Islet precursor cell (in vitro differentiated cells): ENCODE data around the gene NAB1.
"Not testable (repeated sequence)": the region's sequence is repeated elsewhere in the genome, so short reads cannot be mapped to it uniquely, and the experiment has no call there.

ENCODE experiments used
- DNase-seq: peaks from one replicate; pipeline ENCODE4 v3.0.0-alpha.2; 2018

The NAB1 gene

DNA sequence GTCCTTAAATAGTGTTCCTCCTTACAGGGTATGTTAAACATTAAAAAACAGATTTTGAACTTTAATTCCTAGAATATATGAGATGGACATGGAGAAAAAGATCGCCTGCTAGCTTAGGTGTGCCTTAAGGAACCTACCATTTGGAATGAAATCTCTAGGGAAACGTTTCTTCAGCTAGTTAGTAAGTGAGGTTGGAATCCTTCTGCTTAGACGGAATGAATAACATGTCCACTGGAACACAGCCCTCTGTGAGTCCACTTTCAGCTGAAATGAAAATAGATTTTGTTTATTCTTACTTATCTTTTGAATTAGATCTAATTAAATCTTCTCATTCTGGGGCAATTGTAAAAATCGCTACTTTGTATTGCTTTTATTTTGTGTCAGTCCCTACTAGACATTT is 28.4 kb downstream of the NAB1 start:
- DNase-seq = no peak

DNA sequence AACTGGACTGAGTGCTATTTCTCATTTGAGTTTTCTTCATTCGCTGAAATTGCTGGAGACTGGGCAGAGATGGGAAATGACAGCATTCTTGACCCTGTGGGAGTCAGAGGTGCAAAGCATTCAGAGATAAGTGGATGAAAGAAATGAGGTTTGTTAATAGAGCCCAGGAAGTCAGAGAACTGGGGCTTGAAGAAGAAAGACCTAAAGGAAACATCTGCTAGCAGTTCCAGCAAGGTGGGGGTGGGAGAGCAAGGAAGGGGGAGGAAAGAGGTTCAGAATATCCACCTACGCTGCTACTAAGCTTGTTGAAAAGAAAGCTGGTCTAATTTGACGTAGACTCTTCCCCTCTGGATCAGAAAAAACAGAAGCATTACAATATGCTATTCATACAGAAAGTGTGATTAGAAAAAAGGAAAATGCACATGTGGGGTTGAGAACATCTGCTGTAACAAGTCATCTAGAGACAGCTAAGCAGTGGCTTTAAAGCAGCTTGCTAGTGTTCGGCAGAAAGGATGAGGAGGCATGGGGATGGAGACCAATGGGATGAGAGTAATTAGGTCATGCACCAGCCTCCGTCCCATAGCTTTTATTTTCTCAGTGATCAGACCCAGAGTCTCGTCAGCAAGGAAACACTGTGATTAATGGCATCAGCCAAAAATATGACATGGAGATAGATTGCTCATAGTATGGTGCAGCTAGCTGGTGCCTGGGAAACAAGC is 29.7 kb downstream of the NAB1 start:
- DNase-seq = no peak

DNA sequence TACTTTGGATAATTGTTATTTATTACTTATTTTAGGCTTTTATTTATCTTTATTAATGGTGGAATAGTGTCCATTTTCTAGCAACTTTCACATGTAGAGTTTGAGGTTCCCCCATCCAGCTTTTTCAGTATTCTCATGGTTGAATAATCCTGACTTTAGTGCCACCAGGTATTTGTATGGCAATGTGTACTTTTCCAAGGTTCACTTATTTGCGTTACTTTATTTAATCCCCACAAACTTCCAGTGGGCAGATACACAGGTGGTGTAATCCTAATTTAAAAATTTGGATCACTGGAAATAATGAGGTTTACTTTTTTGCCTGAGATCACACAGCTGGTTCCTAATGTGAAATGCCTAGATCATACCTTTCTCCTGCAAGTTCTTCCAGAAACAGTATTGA is 30.5 kb downstream of the NAB1 start:
- DNase-seq = no peak

DNA sequence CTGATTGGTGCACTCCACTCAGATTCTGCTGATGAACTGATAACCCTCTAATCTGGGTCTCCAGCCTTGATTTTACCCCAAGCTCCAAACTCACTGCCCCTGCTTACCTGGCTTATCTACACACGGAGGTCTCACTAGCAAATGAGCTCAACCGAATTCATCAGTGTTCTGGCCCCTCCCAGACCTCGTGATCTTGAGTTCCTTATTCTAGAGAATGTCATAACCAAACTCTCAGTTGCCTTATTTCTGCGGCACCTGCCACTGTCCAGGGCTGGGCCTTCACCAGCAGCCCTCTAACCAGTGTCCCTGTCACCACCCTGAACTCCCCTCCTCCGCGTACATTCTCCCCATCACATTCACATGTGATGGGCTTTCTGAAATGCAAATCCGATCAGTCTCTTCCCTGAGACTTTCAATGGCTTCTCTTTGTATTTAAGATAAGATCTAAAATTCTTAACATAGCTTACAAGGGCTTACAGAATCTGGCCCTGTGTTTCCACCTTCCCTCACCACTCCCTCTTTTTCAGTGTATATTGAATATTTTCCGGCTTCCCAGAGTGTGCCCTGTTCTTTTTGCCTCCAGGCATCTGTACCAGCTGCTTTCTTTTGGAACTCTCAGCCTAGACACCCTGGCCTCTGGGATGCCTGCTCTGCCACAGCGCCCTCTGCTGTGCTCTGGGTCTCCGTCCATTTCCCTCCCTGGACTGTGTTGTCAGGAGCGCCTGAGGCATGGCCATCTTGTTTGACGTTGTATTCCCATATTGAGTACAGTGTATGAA is 31.1 kb downstream of the NAB1 start:
- peak; percentile 97 for DNase-seq

DNA sequence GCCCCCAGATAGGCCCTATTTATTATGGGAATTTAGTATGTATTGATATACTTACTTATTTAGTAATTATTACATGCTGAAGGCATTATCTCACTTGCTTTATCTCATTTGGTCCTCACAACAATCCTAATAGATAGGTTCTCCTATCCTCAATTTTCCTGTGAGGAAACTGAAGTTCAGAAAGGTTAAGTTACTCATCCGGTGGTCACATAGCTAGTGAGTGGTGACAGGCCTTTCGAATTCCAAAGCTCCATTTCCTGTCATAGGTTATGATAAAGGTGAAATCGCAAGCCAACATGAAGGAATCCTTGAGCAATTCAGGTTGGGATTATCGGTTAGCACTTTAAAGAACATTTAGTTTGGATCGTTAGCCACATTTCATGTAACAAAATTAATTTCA is 33.3 kb downstream of the NAB1 start:
- DNase-seq = no peak

DNA sequence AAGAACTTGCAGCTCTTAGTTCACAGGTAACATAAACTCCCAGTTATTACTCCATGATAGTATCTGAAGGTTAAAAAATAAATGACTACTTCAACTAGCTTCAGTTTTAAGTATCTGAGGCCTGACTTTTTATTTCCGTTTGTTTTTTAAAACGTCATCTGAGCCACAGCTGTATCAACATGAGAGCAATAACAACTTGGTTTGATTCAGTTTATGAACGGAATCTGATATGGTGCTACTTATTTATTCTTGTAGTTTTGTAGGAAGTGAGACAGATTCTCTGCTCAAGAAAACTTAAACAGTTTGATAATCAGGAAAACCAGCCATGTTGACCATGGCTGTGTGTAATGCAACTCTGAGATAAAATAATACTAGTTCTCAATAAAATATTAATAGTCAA is 34.9 kb downstream of the NAB1 start:
- no peak for DNase-seq

DNA sequence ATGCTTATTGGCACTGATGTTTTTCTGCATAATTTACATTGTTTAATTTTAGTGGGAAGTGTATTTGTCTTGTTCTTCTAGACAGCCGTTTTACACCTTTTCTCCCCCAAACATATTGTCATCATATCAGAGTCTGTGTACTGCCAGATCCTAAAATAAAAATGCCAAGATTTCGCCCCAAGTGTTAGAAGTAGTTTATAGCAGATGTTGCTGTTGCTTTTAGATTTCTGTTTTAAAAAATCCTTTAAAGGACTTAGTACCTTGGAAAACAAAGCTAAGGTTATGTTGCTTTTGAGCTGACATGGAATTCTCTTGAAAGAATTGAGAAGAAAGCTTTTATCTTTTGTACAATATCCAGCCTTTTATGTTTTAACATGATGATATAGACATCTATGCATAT is 36.0 kb downstream of the NAB1 start:
- DNase-seq = no peak

DNA sequence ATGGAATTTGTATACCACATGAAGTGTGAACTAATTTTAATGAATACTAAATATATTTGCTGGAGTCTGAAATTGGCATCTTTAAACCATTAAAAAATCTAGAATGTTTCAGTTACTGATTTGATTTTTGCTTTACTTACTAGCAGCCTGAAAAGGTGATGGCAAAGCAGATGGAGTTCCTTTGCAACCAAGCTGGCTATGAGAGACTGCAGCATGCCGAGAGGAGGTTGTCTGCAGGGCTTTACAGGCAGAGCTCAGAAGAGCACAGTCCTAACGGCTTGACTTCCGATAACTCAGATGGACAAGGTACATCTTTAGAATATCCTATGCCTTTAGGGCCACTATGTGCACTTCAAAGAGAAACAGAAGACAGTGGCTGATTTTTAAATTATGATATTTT is 36.5 kb downstream of the NAB1 start:
- DNase-seq = no peak

DNA sequence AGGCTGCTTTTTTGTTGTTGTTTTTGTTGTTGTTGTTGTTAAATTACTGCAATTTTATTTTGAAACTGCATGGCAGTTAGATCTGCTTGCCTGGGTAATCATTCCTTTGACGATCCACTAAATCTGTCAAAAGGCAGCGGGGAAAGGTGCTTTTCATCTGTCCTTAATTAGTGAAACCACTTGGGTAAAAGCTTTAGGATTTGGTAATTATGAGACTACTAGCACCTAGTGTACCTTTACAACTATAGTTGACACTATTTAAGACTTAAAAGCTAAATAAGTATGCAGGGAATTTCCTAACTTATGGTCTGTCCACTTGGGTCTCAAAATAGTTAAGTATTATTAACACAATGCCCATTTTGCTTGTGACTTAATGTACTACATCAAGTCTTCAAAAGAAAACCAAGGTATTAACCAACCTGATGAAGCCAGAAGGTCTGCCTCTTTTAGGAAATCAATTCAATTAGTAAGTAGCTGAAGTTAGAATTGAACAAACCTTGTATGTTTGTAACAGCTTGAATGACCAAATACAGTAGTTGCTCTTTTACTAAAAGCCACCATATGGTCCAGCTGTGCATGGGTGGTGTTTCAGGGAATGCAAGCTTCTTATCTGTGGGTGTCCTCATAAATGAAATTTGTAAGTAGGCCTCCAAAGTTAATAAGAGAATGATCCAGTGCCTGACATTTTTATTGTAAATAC is 44.8 kb downstream of the NAB1 start:
- no peak for DNase-seq

DNA sequence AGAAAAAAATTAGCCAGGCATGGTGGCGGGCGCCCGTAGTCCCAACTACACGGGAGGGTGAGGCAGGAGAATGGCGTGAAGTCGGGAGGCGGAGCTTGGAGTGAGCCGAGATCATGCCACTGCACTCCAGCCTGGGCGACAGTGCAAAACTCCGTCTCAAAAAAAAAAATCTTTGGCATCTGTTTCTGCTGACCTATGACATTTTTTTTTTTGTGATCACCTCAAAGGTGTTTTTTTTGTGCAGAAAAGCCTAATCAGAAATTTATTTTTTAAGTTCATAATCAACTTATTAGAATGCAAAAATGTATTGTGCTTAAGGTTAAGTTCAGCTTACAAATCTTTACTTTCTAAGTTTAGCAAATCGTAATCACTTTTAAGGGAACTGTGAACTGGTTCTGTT is 45.6 kb downstream of the NAB1 start:
- no peak for DNase-seq

DNA sequence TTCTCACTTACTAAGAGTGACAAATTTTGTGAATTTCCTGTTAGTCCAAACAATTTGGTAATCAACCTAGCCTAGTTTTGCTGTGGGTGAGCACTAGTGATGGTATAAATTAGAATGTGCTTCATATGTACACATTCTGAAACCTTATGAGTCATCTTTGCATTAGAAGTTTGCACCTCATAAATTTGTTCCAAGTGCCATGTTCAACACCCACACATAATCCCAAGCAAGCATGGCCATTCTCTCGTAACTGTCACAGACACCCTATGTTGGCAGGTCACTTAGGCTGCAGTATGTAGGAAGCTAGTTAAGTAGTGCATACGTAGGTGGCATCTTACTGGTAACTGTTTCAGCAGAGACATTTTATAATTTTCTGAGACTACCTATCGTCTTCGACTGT is 46.9 kb downstream of the NAB1 start:
- DNase-seq = no peak

DNA sequence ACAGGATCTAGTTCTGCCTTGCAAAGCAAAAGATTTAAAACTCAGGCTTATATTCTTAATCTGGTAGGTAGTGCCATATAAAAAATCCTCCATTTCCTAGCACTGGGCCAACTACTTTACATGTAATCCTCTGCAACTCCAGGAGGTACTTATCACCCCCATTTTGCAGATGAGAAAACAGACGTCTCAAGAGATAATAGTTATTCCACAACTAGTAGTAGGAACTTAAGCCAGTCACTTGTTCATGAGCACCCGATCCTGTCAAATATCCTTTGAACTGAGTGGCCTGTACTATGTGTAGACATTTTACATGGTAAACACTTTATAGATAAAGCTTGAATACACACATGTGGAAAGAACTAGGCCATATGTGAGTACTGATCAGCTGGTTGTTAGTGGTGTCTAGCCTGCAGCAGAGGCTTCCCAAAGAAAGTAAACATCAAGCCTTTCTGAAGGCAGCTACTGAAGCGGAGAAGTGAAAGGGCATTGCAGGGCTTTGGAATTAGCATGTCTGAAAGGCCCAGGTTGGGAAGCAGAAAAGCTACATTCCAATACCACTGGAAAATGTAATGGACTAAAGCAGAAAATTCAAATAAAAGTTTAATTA is 48.0 kb downstream of the NAB1 start:
- peak; percentile 69 for DNase-seq

DNA sequence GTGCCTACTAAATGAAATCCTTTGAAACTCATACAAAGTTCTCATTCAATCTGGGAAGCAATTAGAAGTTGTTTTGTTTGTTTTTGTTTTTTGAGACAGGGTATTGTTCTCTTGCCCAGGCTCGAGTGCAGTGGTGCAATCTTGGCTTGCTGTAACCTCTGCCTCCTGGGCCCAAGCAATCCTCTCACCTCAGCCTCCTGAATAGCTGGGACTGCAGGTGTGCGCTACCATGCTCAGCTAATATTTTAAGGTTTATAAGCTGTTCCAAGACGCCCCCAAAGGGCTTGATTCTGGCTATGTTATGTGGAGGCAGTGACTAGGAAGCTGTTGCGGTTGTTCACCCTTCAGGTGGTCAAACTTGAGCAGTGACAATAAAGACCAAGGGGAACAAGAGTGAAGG is 48.5 kb downstream of the NAB1 start:
- no peak for DNase-seq

DNA sequence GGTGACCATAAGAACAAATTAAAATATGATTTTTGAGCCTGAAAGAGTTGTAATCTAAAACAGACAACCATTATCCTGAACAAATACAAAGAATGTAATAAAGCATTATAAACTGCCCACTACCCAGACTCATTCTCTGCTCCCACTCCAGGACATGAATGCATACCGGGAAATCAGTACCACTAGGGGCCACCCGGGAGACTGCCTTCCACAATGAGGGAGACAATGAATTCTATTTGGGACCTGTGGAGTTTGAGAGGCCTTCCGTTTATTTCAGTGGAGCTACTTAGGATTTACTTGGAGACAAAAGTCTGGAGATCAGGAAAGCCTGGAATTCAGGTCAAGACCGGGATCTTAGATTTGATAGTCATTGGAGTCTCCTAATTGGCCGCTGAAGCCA is 50.0 kb downstream of the NAB1 start:
- DNase-seq = no peak

DNA sequence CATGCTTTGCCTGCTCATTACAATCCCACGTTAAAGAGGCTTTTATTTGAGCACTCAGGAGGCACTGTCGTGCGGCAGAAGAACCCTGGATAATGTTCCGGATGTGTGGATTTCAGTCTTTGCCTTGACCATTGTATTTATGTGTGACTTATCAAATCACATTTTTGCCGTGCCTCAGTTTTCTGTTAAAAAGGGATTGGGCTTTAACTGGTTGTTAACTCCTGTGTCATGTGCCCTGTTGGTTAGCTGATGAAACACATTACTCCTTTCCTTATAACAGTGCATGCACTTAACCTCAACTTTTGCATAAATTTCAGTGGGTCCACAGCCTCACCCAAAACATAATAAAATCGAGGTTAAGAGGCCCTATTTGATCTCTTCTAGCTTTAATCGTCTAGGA is 52.7 kb downstream of the NAB1 start:
- no peak for DNase-seq

DNA sequence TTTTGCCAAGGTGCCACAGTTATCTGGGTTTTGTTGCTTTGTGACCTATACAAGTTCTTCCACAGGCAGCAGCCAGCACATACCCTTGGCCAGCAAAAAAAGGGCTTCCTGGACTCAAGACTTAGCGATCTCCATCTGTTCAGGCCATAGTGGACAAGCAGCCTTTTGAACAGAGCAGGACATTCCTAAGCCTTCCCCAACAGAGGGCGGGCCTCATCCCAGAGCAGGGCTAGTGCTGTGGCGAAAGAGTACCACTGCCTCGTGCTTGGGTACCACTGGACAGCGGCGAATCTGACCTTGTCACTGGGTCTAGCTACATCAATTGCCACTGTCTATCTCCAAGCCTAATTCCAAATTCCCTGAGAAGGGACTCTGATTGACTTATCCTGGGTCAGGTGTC is 56.4 kb downstream of the NAB1 start:
- DNase-seq = no peak

DNA sequence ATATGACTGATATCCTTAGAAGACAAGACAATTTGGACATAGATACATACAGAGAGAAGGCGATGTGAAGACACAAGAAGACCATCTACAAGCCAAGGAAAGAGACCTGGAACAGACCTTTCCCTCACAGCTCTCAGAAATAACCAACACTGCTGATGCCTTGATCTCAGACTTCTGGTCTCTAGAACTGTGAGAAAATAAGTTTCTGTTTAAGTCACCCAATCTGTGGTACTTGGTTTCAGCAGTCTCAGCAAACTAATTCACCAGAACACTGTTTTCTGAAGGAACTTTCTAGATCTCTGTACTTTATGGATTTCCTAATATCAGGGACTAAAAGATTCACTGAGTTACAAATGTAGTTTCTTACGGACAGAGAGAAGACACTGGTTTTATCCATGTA is 58.8 kb downstream of the NAB1 start:
- DNase-seq = no peak

DNA sequence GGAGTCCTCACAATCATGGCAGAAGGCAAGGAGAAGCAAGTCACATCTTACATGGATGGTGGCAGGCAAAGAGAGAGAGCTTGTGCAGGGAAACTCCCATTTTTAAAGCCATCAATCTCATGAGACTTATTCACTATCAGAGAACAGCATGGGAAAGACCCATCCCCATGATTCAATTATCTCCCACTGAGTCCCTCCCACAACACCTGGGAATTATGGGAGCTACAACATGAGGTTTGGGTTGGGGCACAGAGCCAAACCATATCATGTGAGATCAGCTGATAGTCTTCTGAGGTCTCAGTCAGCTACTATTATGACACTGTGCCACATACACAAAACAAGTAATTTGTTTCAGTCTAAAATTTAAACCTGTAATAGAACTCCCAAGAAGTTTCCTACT is 59.8 kb downstream of the NAB1 start:
- DNase-seq = not testable (repeated sequence)

DNA sequence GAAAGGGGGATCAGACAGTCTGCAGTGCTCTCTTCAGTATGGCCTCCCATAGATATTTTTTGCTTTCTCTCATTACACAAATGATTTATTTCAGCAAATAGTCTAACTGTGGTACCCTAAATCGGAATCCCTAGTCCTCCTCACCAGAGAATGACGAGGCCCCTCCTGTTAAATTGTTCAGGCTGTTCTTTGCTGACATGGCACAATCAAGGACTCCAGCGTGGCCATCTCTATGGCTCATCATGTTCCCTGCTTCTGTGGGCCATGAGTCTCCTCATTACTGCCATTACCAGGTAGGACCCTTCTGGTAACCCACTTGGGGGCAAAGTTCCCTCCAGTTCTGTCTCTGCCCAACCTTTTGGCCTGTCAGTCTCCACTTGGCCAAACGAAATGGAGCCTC is 62.2 kb downstream of the NAB1 start:
- no peak for DNase-seq

DNA sequence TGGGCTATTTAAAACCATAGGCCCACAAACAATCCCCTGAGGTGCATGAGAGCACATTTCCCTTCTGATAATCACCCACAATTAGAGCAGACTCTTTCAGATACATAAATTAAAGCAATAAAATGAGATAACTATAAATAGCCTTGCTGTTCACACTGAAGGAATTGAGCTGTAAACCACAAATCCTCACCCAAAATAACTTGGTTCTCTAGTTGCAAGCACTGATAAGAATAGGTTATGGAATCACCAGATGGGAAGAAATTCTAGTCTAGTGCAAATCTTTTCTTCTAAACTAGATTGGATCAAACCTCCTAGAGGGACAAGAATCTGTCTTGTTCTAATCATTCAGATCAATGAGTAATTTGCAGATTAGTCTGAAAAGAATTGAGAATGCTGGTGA is 64.6 kb downstream of the NAB1 start:
- DNase-seq = no peak

DNA sequence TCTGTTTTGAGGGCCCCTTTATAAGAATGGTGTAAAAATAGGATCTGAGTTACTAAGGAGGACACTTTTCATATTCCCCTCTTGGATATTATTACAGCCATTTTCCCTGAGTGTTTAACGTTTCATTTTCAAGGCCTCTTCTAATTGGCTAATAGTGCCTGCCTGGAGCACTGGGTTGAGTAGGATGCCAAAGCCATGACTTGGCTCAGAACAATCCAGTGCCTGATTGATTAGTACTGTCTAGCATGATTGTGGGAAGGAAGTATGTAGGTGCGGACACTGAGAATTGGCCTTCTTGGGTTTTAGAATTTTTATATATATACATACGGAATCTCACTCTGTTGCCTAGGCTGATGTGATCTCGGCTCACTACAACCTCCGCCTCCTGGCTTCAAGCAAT is 66.1 kb downstream of the NAB1 start:
- peak; percentile 64 for DNase-seq

DNA sequence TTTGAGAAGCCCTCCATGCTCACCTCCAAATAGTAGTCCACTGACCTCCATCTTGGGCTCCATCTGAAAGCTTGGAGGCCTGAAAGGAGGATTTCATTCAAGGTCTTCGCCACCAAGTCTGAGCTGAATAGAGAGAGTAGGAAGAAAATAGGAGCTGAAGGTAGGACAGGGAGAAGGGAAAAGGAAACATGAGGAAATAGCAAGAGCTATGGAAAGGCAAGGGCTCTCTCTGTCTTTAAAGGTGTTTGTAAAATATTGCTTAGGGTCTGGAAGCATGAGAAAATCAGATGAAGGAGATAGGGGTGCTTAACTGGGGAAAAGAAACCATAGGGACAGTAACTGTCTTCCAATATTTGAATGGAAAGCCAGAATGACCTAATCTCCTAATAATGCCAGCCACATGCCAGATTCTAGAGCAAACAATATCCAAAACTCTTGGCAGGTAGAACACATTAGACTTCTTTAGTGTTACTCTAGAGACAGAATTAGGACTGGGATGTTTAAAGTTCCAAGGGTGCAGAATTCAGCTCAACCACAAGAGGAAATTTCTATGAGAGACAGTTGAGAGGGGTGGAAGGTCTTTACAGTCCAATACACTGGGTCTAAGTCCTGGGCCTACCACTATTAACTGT is 67.4 kb downstream of the NAB1 start:
- DNase-seq = no peak

DNA sequence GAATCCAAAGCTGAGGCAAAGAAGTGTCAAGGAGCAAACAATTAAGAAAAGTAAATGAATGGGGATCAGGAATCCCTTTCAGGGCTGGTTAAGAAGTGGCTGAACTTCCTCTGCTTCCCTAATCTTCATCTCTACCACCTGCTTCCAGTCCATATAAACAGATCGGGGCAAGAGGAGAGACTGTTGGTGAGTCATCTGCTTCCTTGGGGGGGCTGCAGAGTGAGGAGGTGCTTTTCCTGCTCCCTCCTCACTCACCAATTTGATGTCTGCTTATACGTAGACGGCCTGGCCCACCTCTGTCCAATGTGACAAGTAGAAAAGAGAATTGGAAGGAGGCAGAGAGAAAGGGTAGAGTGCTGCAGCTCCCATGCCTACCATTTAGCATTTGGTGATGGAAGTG is 68.4 kb downstream of the NAB1 start:
- DNase-seq = no peak
